Subcutaneous abdominal adipose tissue (tissue), 5 donors: ENCODE results near the gene FAM162A.
A peak's percentile ranks its signal among the peaks of the same experiment; 100 is the strongest.
"Not testable (repeated sequence)": the region's sequence is repeated elsewhere in the genome, so short reads cannot be mapped to it uniquely, and the experiment has no call there.

Experiments
- H3K27ac ChIP-seq: one replicate; pipeline ENCODE4 v1.7.0; 2013; ENCODE audit warnings: low read depth, mild to moderate bottlenecking, inconsistent platforms, low read length, moderate library complexity
- H3K27me3 ChIP-seq, 5 donors: one replicate each; pipeline ENCODE4 v1.7.0; 2013; ENCODE audit warnings: low read length in 5 of 5, inconsistent platforms in 1 of 5; ENCODE audit not compliant: control insufficient read depth in 5 of 5, insufficient read depth in 4 of 5
- H3K36me3 ChIP-seq, 5 donors: one replicate each; pipeline ENCODE4 v1.7.0; 2013; ENCODE audit warnings: low read length in 5 of 5; ENCODE audit not compliant: control insufficient read depth in 5 of 5, insufficient read depth in 5 of 5
- H3K4me1 ChIP-seq, 5 donors: one replicate each; pipeline ENCODE4 v1.7.0; 2013; ENCODE audit warnings: low read length in 5 of 5, mild to moderate bottlenecking in 3 of 5, moderate library complexity in 1 of 5; ENCODE audit not compliant: control insufficient read depth in 5 of 5, insufficient read depth in 5 of 5
- H3K4me3 ChIP-seq, 5 donors: one replicate each; pipeline ENCODE4 v1.7.0; 2013; ENCODE audit warnings: low read length in 5 of 5, low read depth in 1 of 5
- H3K9ac ChIP-seq, 5 donors: one replicate each; pipeline ENCODE4 v1.7.0; 2013; ENCODE audit warnings: low read length in 5 of 5, mild to moderate bottlenecking in 4 of 5, moderate library complexity in 3 of 5
- H3K9me3 ChIP-seq, 5 donors: one replicate each; pipeline ENCODE4 v1.7.0; 2013; ENCODE audit warnings: low read length in 5 of 5; ENCODE audit not compliant: control insufficient read depth in 5 of 5
- donor health status: healthy.
- donor health status: healthy.
- donor health status: healthy.
- donor health status: healthy.
- donor health status: healthy.

FAM162A gene

GRCh38 chr3:122357828-122358702 is 25.9 kb upstream of the FAM162A start:
- Histone ChIP-seq H3K9me3 (no peaks in the 10 kb centered on the region), H3K4me1 (peaks cover 0 to 15% (median 0%) of the 10 kb centered on the region in 5 donors), H3K4me3 (no peak overlapping the region), H3K9ac (no peak overlapping the region), H3K27me3 (no peaks in the 10 kb centered on the region), H3K36me3 (peaks cover 3 to 19% (median 8%) of the 10 kb centered on the region in 5 donors), H3K27ac (no peak overlapping the region)

DNA sequence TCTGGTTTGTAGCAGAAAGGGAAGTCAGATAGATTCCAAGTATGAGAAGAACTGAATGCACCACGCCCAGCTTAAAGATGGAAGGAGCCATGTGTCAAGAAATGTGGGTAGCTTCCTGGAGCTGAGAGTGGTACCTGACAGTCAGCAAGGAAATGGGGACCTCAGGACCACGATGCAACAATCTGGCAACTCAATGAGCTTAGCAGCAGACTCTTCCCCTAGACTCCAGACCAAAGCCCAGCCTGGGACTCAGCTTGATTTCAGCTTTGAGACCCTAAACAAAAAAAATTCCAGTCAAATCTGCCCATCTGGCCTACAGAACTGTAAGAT is 25.3 kb upstream of the FAM162A start:
- Histone ChIP-seq H3K27ac (no peak overlapping the region), H3K4me1 (peaks cover 0 to 13% (median 0%) of the 10 kb centered on the region in 5 donors), H3K9ac (no peak overlapping the region), H3K36me3 (peaks cover 3 to 21% (median 8%) of the 10 kb centered on the region in 5 donors), H3K27me3 (no peaks in the 10 kb centered on the region), H3K9me3 (no peaks in the 10 kb centered on the region), H3K4me3 (no peak overlapping the region)

DNA sequence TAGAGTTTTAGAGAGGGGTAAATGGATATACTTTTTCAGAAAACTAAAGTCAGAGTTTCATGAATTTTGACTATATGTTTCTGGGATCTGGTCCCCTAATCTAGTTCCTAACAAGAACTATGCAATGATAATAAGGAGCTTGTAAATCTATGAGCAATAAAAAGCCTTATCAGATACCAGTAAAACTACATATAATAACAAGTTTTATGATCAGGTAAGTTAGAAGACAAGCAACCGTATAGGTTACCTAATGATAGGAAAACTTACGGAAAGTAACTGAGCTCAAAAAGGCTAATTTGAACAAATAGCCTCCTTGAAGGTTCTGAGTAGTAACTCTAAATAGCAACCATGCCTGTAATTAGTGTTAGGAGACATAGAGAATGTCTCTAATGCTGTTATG is 22.0 kb upstream of the FAM162A start:
- peaks cover 0 to 8% (median 4%) of the 10 kb centered on the region in 5 donors for H3K4me1 ChIP-seq
- no peak overlapping the region for H3K27ac ChIP-seq
- H3K4me3 ChIP-seq, result no peak overlapping the region
- H3K9ac ChIP-seq, result no peak overlapping the region
- H3K36me3 ChIP-seq, result peaks cover 8 to 48% (median 18%) of the 10 kb centered on the region in 5 donors
- H3K27me3 ChIP-seq, result no peaks in the 10 kb centered on the region
- no peaks in the 10 kb centered on the region for H3K9me3 ChIP-seq

- peaks cover 0 to 8% (median 4%) of the 10 kb centered on the region in 5 donors for H3K4me1 ChIP-seq
- H3K9me3 ChIP-seq, result no peaks in the 10 kb centered on the region
- no peaks in the 10 kb centered on the region for H3K27me3 ChIP-seq
- no peak overlapping the region for H3K4me3 ChIP-seq
- H3K27ac ChIP-seq, result peak overlapping the region; percentile 38
- H3K36me3 ChIP-seq, result peaks cover 11 to 53% (median 21%) of the 10 kb centered on the region in 5 donors
- H3K9ac ChIP-seq, result no peak overlapping the region
These were observed 19.5 kb upstream of the FAM162A start for GRCh38 chr3:122364490-122364889.

- Histone ChIP-seq H3K27ac (peak overlapping the region; percentile 52), H3K9ac (peak overlapping the region in 1 of 5 donors; percentile 42)
These were observed 18.9 kb upstream of the FAM162A start for GRCh38 chr3:122365073-122365472.

DNA sequence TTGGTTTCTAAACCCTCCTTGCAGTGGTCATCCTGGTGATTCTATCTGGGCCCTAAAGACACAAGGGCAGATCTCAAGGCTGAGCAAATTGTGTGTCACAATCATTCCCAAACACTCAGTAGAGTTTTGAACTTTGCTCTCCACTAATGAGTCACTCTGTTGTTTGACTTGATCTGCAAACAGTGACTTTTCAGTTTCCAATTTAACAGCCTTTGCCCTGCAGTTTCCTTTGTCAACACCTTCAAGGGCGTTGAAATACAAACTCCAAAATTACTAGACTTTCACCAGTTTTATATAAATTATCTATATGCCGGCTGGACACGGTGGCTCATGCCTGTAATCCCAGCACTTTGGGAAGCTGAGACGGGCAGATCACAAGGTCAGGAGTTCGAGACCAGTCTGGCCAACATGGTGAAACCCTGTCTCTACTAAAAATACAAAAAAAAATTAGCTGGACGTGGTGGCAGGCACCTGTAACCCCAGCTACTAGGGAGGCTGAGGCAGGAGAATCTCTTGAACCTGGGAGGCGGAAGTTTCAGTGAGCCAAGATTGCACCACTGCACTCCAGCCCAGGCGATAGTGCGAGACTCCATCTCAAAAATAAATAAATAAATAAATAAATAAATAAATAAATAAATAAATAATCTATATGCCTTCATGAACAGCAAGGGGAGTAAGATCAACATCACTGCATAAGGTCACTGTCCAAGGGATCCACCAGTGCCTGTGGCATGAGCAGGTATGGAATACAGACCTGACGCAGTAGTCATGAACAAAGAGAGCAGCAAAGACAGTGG is 18.2 kb upstream of the FAM162A start:
- H3K9ac ChIP-seq, result peak overlapping the region in 1 of 5 donors; percentile 42
- H3K4me3 ChIP-seq, H3K4me1 ChIP-seq, H3K27me3 ChIP-seq, H3K9me3 ChIP-seq: not testable (repeated sequence)
- peaks cover 13 to 56% (median 22%) of the 10 kb centered on the region in 5 donors for H3K36me3 ChIP-seq
- H3K27ac ChIP-seq, result peak overlapping the region; percentile 52

More at GRCh38 chr3:122365073-122365472, 18.9 kb upstream of the FAM162A start:
- Histone ChIP-seq H3K4me3 (no peak overlapping the region), H3K36me3 (peaks cover 11 to 56% (median 21%) of the 10 kb centered on the region in 5 donors), H3K9me3 (no peaks in the 10 kb centered on the region), H3K27me3 (no peaks in the 10 kb centered on the region), H3K4me1 (peaks cover 0 to 8% (median 4%) of the 10 kb centered on the region in 5 donors)

DNA sequence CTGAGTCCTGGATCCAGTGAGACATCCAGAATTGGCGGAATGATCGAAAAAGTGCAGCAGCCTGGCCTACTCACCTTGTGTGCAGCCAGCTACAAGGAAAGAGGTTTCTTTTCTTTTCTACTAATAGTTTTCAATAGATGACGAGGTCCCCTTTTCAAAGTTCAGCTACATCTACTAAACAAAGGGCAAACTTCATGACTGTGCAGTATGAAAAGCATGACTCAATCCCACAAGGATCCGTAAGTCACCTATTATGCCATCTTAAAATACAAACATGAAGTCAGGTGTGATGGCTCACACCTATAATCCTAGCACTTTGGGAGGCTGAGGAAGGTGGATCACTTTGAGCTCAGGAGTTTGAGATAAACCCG is 17.6 kb upstream of the FAM162A start:
- H3K4me3 ChIP-seq, result no peak overlapping the region
- H3K27me3 ChIP-seq, result no peaks in the 10 kb centered on the region
- peaks cover 0 to 8% (median 4%) of the 10 kb centered on the region in 5 donors for H3K4me1 ChIP-seq
- H3K9ac ChIP-seq, result no peak overlapping the region
- no peaks in the 10 kb centered on the region for H3K9me3 ChIP-seq
- H3K36me3 ChIP-seq, result peaks cover 13 to 57% (median 26%) of the 10 kb centered on the region in 5 donors
- no peak overlapping the region for H3K27ac ChIP-seq

DNA sequence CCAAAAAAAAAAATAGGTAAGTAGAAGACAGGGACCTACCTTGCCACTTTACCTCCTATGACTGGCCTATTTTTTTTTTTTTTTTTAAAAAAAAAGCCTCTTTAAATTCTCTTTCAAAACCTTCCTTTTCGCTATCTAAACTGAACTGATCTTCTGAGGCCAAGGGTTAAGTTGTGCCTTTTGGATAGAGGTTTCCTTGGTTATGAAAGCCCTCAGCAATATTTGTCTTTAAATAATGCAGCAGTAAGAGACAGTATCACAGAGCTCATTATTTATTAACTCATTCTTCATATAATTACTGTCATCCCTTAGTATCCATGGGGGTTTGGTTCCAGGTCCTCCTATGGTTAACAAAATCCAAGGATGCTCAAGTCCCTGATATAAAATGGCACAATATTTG is 9.9 kb upstream of the FAM162A start:
- Histone ChIP-seq H3K4me3 (no peak overlapping the region), H3K4me1 (peaks cover 0 to 15% (median 0%) of the 10 kb centered on the region in 5 donors), H3K36me3 (peaks cover 2 to 9% (median 6%) of the 10 kb centered on the region in 5 donors), H3K27ac (no peak overlapping the region), H3K9me3 (no peaks in the 10 kb centered on the region), H3K27me3 (no peaks in the 10 kb centered on the region), H3K9ac (no peak overlapping the region)

DNA sequence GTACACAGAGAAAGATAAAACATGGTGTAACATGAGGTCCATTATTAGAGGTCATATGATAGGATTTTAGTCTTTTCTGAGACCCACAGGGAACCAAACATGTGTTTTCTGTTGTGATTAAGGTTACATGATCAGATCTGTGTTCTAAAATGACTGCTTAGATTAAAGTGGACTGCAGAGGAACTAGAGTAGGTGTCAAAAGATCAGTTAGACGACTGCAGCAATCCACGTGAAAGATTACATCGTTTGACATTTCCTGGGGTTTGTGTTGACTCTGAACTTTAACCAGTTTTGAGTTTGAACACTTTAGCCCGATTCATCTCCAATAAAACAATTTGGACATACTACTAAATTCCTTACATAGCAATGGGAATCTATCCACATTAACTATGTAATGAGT is 6.0 kb upstream of the FAM162A start:
- peaks cover 0 to 29% (median 10%) of the 10 kb centered on the region in 5 donors for H3K4me1 ChIP-seq
- H3K4me3 ChIP-seq, result no peak overlapping the region
- H3K27ac ChIP-seq, result no peak overlapping the region
- H3K36me3 ChIP-seq, result peaks cover 0 to 4% (median 2%) of the 10 kb centered on the region in 5 donors
- H3K27me3 ChIP-seq, result no peaks in the 10 kb centered on the region
- no peaks in the 10 kb centered on the region for H3K9me3 ChIP-seq
- H3K9ac ChIP-seq, result peak overlapping the region in 1 of 5 donors; percentile 48
